Measurements from ENCODE around the gene SRXN1. TPM values are rescaled to one million over a fixed set of nuclear protein-coding genes. Genes with fewer than 3 reads are reported as not detected.

The SRXN1 gene
- total RNA-seq, 5 donors from 2014 or later (not counting 1 experiment from before 2014, with no cell fraction given), result 1.5 to 10.1 (median 7.3) TPM

DNA sequence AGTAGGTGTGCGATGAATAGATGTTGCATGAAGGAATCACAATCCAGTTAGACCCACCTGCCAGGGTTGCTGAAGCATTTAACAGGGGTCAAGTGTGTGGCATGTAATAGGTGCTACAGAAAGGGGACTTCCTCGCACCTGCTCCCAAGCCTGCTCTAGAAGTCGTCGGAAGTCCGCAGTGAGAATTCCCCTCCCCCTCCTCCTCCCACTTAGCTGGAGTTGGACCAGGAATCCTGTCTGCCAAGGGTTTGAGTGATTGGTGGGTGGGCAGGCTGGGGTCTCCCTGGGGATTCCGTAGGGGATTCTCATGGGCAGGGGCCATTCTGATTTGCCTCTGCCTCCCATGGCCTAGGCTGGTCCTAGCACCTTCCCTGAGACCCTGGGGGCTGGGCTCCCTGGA, 12.3 kb upstream of the SRXN1 start:
- ATAC-seq (replicated peaks in 1 of 4), result no peak
- no peaks in the 10 kb centered on the region for H3K4me1 ChIP-seq (ENCODE audit: control insufficient read depth in 1 of 2, extremely low read depth in 1 of 2, insufficient read depth in 2 of 2, low read length in 2 of 2)
- no peak for DNase-seq
- WGBS (ENCODE audit: insufficient coverage), result 81% methylated on average over 2 of the region's 6 CpGs
- Mint-ChIP-seq H3K4me3 (no peak overlapping the region), H3K9me3 (no peaks in the 10 kb centered on the region), H3K27ac (no peak overlapping the region), H3K36me3 (no peaks in the 10 kb centered on the region), H3K4me1 (peaks cover 0 to 4% (median 0%) of the 10 kb centered on the region in 3 donors), H3K27me3 (peaks cover 51 to 71% of the 10 kb centered on the region in 2 donors)
- ChIA-PET CTCF (no interaction called here), POLR2A (no interaction called here)
- no peaks in the 10 kb centered on the region for H3K36me3 ChIP-seq (ENCODE audit: control insufficient read depth in 2 of 2, extremely low read depth in 1 of 2, insufficient read depth in 1 of 2, low read length in 1 of 2)
- no peak overlapping the region for H3K27ac ChIP-seq (ENCODE audit: low read length)
- H3K4me3 ChIP-seq (ENCODE audit: control insufficient read depth in 1 of 2, extremely low read depth in 1 of 2, low read length in 1 of 2), result no peak overlapping the region
- H3K27me3 ChIP-seq (replicated peaks in 1 of 2; ENCODE audit: control insufficient read depth in 2 of 2, extremely low read depth in 1 of 2, insufficient read depth in 2 of 2, low read length in 1 of 2), result peaks cover 4 to 70% of the 10 kb centered on the region in 2 experiments
- H3K9me3 ChIP-seq, result no peaks in the 10 kb centered on the region

GRCh38 chr20:664576-664975, 11.6 kb upstream of the SRXN1 start:
- CTCF ChIA-PET, result no interaction called here

GRCh38 chr20:664151-664550, 11.2 kb upstream of the SRXN1 start:
- H3K4me3 Mint-ChIP-seq, result no peak overlapping the region
- H3K27me3 Mint-ChIP-seq, result peaks cover 54 to 80% of the 10 kb centered on the region in 2 donors
- ChIA-PET CTCF (no interaction called here), POLR2A (no interaction called here)
- DNase-seq, result no peak
- Histone ChIP-seq H3K36me3 (ENCODE audit: control insufficient read depth in 2 of 2, extremely low read depth in 1 of 2, insufficient read depth in 1 of 2, low read length in 1 of 2) (no peaks in the 10 kb centered on the region), H3K4me1 (ENCODE audit: control insufficient read depth in 1 of 2, extremely low read depth in 1 of 2, insufficient read depth in 2 of 2, low read length in 2 of 2) (no peaks in the 10 kb centered on the region), H3K27me3 (replicated peaks in 1 of 2; ENCODE audit: control insufficient read depth in 2 of 2, extremely low read depth in 1 of 2, insufficient read depth in 2 of 2, low read length in 1 of 2) (peaks cover 4 to 68% of the 10 kb centered on the region in 2 experiments), H3K4me3 (ENCODE audit: control insufficient read depth in 1 of 2, extremely low read depth in 1 of 2, low read length in 1 of 2) (no peak overlapping the region), H3K9me3 (no peaks in the 10 kb centered on the region), H3K27ac (ENCODE audit: low read length) (no peak overlapping the region)
- H3K36me3 Mint-ChIP-seq, result no peaks in the 10 kb centered on the region
- peaks cover 0 to 4% (median 0%) of the 10 kb centered on the region in 3 donors for H3K4me1 Mint-ChIP-seq
- no peak for ATAC-seq (replicated peaks in 1 of 4)
- no peaks in the 10 kb centered on the region for H3K9me3 Mint-ChIP-seq
- 14% methylated on average over 60 of the region's 60 CpGs for WGBS (ENCODE audit: insufficient coverage)
- no peak overlapping the region for H3K27ac Mint-ChIP-seq

More at GRCh38 chr20:664576-664975, 11.6 kb upstream of the SRXN1 start:
- WGBS (ENCODE audit: insufficient coverage), result 38% methylated on average over 13 of the region's 13 CpGs
- peaks cover 51 to 76% of the 10 kb centered on the region in 2 donors for H3K27me3 Mint-ChIP-seq
- DNase-seq (no peak), ATAC-seq (replicated peaks in 1 of 4) (no peak)
- no peaks in the 10 kb centered on the region for H3K9me3 Mint-ChIP-seq
- Histone ChIP-seq H3K27ac (ENCODE audit: low read length) (no peak overlapping the region), H3K36me3 (ENCODE audit: control insufficient read depth in 2 of 2, extremely low read depth in 1 of 2, insufficient read depth in 1 of 2, low read length in 1 of 2) (no peaks in the 10 kb centered on the region), H3K27me3 (replicated peaks in 1 of 2; ENCODE audit: control insufficient read depth in 2 of 2, extremely low read depth in 1 of 2, insufficient read depth in 2 of 2, low read length in 1 of 2) (peaks cover 4 to 69% of the 10 kb centered on the region in 2 experiments), H3K4me3 (ENCODE audit: control insufficient read depth in 1 of 2, extremely low read depth in 1 of 2, low read length in 1 of 2) (no peak overlapping the region), H3K4me1 (ENCODE audit: control insufficient read depth in 1 of 2, extremely low read depth in 1 of 2, insufficient read depth in 2 of 2, low read length in 2 of 2) (no peaks in the 10 kb centered on the region), H3K9me3 (no peaks in the 10 kb centered on the region)
- H3K36me3 Mint-ChIP-seq, result no peaks in the 10 kb centered on the region
- POLR2A ChIA-PET, result no interaction called here
- H3K4me1 Mint-ChIP-seq, result peaks cover 0 to 4% (median 0%) of the 10 kb centered on the region in 3 donors
- no peak overlapping the region for H3K27ac Mint-ChIP-seq
- H3K4me3 Mint-ChIP-seq, result no peak overlapping the region

- 12% methylated on average over 83 of the region's 84 CpGs for WGBS (ENCODE audit: insufficient coverage)
- Histone ChIP-seq H3K4me3 (ENCODE audit: control insufficient read depth in 1 of 2, extremely low read depth in 1 of 2, low read length in 1 of 2) (no peak overlapping the region), H3K4me1 (ENCODE audit: control insufficient read depth in 1 of 2, extremely low read depth in 1 of 2, insufficient read depth in 2 of 2, low read length in 2 of 2) (no peaks in the 10 kb centered on the region), H3K9me3 (no peaks in the 10 kb centered on the region), H3K36me3 (ENCODE audit: control insufficient read depth in 2 of 2, extremely low read depth in 1 of 2, insufficient read depth in 1 of 2, low read length in 1 of 2) (no peaks in the 10 kb centered on the region), H3K27me3 (replicated peaks in 1 of 2; ENCODE audit: control insufficient read depth in 2 of 2, extremely low read depth in 1 of 2, insufficient read depth in 2 of 2, low read length in 1 of 2) (peaks cover 4 to 64% of the 10 kb centered on the region in 2 experiments), H3K27ac (ENCODE audit: low read length) (no peak overlapping the region)
- Mint-ChIP-seq H3K36me3 (no peaks in the 10 kb centered on the region), H3K27me3 (peaks cover 57 to 81% of the 10 kb centered on the region in 2 donors), H3K4me3 (no peak overlapping the region), H3K4me1 (peaks cover 0 to 4% (median 0%) of the 10 kb centered on the region in 3 donors), H3K27ac (no peak overlapping the region), H3K9me3 (no peaks in the 10 kb centered on the region)
- DNase-seq, result no peak
- ATAC-seq (replicated peaks in 1 of 4), result no peak
- POLR2A ChIA-PET, result no interaction called here
- CTCF ChIA-PET, result no interaction called here
These were observed 10.5 kb upstream of the SRXN1 start for GRCh38 chr20:663315-664090.

DNA sequence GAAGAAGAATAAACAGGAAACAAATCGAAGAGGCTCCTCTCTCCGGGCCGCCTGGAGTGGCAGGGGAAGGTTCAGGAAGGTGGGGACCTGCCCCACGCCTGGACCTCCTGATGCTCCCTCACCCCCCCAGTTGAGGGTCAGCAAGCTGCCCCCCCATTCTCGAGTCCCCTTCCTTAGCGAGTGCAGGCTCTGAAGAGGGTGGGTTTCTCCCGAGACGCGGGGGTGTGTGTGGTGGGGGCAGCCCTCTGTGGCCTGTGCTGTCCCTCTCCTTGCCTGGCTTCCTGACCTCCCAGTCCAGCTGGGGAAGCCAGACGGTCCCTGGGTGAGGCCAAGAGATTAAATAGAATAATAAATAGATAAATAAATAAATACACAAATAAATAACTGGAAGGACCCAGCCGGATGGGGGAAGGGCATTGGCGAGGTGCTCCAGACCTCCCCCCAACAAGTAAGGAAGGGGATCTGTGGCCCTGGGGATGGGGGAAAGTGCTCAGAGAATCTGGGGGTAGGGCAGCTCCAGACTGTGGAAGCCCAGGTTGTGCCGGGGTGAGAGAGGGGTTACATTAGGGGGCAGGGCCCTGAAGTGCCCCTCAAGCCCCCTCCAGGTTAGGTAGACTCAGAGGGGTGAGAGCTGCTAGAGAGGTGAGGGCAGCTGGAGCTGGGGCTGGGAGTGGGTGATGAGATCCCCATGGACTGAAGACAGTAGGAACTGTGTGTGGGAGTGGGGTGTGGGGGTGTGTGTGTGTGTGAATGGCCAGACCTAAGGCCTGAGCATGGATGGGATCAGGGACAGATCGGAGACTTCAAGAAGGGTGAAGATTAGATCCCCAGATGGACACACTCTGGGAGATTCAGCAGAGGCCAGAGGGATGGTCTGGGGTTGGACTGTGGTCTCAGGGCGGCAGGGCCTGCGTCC, 9.5 kb upstream of the SRXN1 start:
- Mint-ChIP-seq H3K27ac (no peak overlapping the region), H3K36me3 (no peaks in the 10 kb centered on the region), H3K4me3 (no peak overlapping the region), H3K4me1 (peaks cover 0 to 4% (median 0%) of the 10 kb centered on the region in 3 donors), H3K27me3 (peaks cover 57 to 83% of the 10 kb centered on the region in 2 donors), H3K9me3 (no peaks in the 10 kb centered on the region)
- H3K4me3 ChIP-seq (ENCODE audit: control insufficient read depth in 1 of 2, extremely low read depth in 1 of 2, low read length in 1 of 2), result no peak overlapping the region
- ChIA-PET CTCF (no interaction called here), POLR2A (no interaction called here)
- ATAC-seq (replicated peaks in 1 of 4) (no peak), DNase-seq (no peak)
- no peaks in the 10 kb centered on the region for H3K9me3 ChIP-seq
- H3K36me3 ChIP-seq (ENCODE audit: control insufficient read depth in 2 of 2, extremely low read depth in 1 of 2, insufficient read depth in 1 of 2, low read length in 1 of 2), result no peaks in the 10 kb centered on the region
- H3K27ac ChIP-seq (ENCODE audit: low read length), result no peak overlapping the region
- H3K27me3 ChIP-seq (replicated peaks in 1 of 2; ENCODE audit: control insufficient read depth in 2 of 2, extremely low read depth in 1 of 2, insufficient read depth in 2 of 2, low read length in 1 of 2), result peaks cover 4 to 67% of the 10 kb centered on the region in 2 experiments
- H3K4me1 ChIP-seq (ENCODE audit: control insufficient read depth in 1 of 2, extremely low read depth in 1 of 2, insufficient read depth in 2 of 2, low read length in 2 of 2), result no peaks in the 10 kb centered on the region
- 82% methylated on average over 4 of the region's 16 CpGs for WGBS (ENCODE audit: insufficient coverage)

DNA sequence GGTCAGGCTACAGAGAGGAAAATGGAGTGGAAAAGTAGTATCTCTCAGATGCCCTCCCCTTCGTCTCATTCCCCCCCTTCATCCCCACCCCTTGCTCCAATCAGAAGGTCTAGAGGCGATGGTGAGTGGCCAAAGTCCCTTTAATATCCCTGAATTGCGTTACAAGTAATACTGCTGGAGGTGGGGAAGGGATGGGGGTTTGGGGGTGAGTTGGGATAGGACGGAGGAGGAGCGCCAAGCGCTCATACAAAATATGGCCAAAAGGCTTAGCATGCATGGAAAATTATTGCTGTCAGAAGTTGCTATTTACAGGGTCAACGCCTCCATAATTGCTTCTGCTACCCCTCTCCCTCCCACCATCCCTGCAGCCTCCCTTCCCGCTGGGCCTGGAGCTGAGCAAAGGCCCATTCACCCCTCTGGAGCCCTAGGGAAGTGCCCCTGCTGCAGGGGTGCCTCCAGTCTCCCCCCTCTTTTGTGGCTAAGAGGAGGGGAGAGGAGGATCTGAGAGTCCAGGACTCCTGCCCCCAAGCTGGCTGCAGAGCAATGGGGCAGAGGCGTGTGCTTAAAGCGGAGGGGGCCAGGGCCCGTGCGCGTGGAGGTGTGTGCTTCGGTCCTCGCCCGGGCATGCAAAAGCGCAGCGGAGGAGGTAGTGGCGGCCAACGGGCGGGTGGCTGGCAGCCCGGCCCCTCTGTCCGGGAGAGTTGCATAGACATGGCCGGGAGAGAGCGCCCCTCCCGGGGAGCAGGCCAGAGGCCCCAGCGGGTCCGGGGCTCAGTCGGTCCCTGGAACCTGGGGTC, 8.7 kb upstream of the SRXN1 start:
- CTCF ChIA-PET, result no interaction called here
- Histone ChIP-seq H3K4me3 (ENCODE audit: control insufficient read depth in 1 of 2, extremely low read depth in 1 of 2, low read length in 1 of 2) (no peak overlapping the region), H3K9me3 (no peaks in the 10 kb centered on the region), H3K27me3 (replicated peaks in 1 of 2; ENCODE audit: control insufficient read depth in 2 of 2, extremely low read depth in 1 of 2, insufficient read depth in 2 of 2, low read length in 1 of 2) (peaks cover 4 to 64% of the 10 kb centered on the region in 2 experiments), H3K36me3 (ENCODE audit: control insufficient read depth in 2 of 2, extremely low read depth in 1 of 2, insufficient read depth in 1 of 2, low read length in 1 of 2) (no peaks in the 10 kb centered on the region), H3K27ac (ENCODE audit: low read length) (no peak overlapping the region), H3K4me1 (ENCODE audit: control insufficient read depth in 1 of 2, extremely low read depth in 1 of 2, insufficient read depth in 2 of 2, low read length in 2 of 2) (no peaks in the 10 kb centered on the region)
- Mint-ChIP-seq H3K4me1 (peaks cover 0 to 4% (median 0%) of the 10 kb centered on the region in 3 donors), H3K27ac (no peak overlapping the region), H3K27me3 (peaks cover 55 to 76% of the 10 kb centered on the region in 2 donors), H3K9me3 (no peaks in the 10 kb centered on the region), H3K36me3 (no peaks in the 10 kb centered on the region), H3K4me3 (no peak overlapping the region)
- no peak for DNase-seq
- WGBS (ENCODE audit: insufficient coverage), result 49% methylated on average over 22 of the region's 29 CpGs
- POLR2A ChIA-PET, result no interaction called here
- ATAC-seq (replicated peaks in 1 of 4), result no peak

All from T-cell (primary cell).